GM12872 (cell line): ENCODE data around the gene GPS2.

Source experiments
- TF ChIP-seq, protein P1 (sequence below): IDR thresholded peaks from 3 replicates; pipeline ENCODE4 v1.5.1; 2011; ENCODE audit warnings: low read depth, mild to moderate bottlenecking, low read length, moderate library complexity; ENCODE audit not compliant: insufficient read depth

Gene GPS2

DNA sequence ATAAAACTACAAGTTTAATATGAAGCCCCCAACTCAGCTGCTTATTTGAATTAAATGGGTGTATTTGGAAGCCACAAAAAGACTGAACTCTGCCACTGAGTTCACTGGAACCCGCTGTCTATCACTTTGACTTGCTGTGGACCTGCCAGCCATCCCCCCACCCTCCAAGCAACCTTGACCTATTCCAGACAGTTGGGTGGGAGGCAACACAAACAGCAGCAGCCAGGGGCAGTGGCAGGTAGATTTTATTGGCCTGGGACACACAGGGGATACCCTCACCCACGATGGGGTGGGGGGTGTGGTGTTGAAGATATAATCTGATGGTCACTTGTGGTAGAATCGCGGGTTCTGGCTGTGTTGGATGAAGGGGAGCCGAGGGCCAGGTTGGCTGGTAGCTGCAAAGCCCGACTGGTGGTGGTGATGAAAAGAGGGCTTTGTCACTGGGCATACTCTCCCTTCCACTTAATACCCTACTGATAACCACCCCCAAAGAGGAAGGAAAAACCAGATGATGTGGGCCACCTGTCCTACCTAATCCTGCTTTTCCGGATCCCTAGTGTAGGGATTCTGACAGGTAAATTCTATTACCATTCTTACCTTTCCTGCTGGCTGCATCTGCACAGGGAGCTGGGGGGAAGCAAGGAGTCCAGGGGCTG, 2.6 kb downstream of the GPS2 start:
- TF ChIP-seq, protein P1, sequence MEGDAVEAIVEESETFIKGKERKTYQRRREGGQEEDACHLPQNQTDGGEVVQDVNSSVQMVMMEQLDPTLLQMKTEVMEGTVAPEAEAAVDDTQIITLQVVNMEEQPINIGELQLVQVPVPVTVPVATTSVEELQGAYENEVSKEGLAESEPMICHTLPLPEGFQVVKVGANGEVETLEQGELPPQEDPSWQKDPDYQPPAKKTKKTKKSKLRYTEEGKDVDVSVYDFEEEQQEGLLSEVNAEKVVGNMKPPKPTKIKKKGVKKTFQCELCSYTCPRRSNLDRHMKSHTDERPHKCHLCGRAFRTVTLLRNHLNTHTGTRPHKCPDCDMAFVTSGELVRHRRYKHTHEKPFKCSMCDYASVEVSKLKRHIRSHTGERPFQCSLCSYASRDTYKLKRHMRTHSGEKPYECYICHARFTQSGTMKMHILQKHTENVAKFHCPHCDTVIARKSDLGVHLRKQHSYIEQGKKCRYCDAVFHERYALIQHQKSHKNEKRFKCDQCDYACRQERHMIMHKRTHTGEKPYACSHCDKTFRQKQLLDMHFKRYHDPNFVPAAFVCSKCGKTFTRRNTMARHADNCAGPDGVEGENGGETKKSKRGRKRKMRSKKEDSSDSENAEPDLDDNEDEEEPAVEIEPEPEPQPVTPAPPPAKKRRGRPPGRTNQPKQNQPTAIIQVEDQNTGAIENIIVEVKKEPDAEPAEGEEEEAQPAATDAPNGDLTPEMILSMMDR: no peak

DNA sequence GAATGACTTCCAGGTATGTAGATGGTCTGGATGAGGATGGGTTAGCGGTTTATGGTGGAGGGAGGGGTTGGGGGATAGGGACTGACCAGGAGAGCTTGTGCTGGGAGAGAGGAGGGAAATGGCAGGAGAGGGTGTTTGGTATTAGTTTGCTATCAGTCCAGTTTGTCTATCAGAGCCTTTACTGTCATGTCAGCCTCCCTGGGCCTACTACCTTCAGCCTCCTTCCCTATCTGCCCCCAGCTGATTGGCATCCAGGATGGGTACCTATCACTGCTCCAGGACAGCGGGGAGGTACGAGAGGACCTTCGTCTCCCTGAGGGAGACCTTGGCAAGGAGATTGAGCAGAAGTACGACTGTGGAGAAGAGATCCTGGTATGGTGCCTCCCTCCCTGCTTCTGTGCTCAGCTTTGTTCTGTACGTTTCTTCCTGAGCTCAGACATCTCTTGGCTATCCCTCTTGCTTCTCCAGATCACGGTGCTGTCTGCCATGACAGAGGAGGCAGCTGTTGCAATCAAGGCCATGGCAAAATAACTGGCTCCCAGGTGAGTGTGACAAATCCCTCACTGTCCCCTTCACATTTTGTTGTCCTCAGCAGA, 4.0 kb downstream of the GPS2 start:
- TF ChIP-seq, protein P1: no peak

DNA sequence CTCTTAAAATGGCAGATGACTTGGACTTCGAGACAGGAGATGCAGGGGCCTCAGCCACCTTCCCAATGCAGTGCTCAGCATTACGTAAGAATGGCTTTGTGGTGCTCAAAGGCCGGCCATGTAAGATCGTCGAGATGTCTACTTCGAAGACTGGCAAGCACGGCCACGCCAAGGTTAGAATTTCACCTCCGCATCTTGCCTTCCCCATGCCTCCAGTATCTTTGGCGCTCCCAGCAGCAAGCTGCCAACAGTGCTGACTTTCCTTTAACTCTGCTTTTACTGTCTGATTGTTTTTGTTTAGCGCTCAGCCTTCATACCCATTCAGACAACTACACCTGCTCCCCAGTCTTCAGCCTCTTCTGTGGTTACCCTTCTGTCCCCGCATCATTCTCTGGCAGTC, 5.5 kb downstream of the GPS2 start:
- TF ChIP-seq, protein P1: no peak

DNA sequence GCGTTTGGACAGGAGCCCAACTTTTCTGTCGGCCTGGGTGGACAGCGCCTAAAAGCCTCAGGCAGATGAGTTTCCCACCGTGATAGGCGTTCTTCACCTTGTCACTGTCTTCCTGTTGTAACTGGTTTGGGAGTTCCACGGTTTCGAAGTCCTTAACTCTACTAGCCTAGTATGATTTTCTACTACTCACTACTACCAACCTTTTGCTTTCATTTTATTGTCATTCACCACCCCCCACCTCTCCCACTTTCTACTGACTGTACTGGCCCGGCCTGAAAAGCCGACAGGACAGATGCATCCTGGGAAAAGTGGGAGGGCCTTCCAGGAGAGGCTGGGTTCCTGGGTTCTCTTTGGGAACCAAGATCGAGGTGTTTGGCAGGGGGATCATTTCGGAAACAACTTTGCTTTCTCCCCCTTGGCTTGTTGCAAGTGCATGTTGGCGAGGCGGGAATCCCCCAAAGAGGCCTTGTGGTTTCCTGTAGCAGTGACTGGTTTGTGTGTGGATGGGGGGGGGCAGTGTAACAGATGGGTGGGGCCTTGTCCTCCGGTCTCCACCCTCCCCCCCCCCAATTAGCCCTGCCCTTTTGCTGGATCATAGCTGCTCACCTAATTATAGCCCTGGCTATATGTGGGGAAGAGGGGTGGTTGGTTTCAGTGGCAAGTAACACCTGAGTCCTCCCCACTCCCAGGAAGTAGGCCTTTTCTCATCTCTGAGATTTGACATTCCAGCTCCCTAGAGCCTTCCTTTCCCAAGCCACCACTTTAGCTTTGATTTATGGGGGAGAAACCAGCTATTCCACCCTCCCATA, 6.3 kb downstream of the GPS2 start:
- TF ChIP-seq, protein P1: no peak

DNA sequence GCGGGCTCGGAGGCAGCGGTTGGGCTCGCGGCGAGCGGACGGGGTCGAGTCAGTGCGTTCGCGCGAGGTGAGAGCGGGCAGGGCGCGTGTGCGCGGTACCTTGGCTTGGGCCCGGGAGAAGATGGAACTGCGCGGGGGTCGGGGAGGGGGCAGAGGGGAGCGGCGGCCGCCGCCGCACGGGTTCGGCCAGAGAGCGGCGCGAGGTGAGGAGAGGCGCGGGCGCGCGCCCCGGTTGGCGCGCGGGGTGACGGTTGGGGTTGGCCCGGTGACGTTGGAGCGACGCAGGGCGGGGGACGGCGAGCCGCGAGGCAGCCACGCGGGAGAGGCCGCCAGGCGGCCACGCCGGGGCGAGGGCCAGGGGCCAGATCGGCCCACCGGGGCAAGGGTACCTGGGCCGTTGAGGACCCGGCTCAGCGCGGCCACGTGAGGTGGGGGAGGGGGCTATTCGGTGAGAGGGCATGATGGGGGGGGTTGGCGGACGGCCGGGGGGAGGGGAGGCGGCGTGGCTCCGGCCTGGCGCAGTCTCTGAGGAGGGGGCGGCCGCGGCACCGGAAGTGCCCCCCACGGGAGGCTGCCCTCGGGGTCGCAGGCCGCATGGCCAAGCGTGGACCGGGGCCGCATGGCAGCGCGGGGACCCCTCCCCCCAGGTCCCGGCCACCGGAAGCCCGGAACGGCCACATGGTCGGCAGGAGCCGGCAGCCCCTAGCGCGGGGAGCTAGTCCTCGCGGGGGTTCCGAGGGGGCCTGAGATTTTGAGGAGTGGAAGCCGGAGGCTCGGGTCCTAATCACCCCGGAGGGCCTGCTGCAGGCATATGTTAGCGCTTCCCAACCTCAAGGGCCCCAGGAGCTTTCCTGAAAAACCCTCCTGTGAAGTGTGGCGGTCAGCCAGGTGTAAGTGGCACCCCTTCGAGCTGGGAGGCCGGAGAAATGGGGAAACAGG, 7.2 kb downstream of the GPS2 start:
- TF ChIP-seq, protein P1: no peak

DNA sequence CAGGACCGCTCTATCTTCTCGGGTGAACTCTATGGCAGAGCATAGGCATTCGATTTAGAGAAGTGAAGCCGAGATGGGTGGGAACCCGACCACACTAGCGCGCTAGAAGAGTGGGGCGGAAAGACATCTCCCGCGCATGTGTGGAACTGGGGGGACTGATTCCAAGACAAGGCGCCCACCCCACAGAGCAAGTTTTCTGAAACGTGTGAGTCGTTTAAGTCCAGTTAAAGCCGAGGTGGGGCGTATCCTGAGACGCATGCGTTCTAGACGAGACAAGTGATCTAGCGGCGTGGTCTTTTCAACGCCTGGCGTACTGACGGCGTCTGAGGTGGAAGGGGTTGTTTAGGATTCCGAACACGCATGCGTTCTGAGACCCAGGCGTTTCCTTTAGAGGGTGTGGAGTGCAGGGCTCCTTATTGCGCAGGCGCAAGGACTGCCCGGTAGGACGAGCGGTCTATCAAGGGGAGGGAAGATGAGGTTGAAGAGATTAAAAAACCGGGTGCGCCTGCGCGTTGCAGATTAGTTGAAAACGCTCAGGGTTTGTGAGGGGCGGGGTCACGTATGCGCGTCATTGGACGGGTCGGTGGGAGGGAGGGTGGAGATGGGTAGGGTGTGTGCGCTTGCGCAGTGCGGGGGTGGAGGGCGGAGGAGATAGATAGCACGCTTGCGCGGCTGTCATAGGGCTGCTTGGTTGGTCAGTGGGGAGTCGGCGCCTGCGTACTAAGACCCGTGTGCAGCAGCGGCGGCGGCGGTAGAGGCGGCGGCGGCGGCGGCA, 8.1 kb downstream of the GPS2 start, which contains the start of gene EIF5A:
Gene EIF5A, plus strand, starts transcription at position 718 of the 775 bp plus-strand sequence. CDS start 2,008 bp downstream, outside the sequence.
- TF ChIP-seq, protein P1: no peak
